Mesendoderm (in vitro differentiated cells): ENCODE results near the gene RPS4Y2.

Source experiments
- DNase-seq: peaks from one replicate; pipeline ENCODE4 v3.0.0; 2013
- H2AK5ac ChIP-seq: 2 replicates; pipeline ENCODE4 v1.6.1; 2013; ENCODE audit warnings: low read length, inconsistent platforms
- H2BK120ac ChIP-seq: 2 replicates; pipeline ENCODE4 v1.6.1; 2013; ENCODE audit warnings: low read depth, mild to moderate bottlenecking, low read length, moderate library complexity, mixed read lengths
- H2BK15ac ChIP-seq: replicated peaks from 2 replicates; pipeline ENCODE4 v1.6.1; 2013; ENCODE audit warnings: low read depth, mild to moderate bottlenecking, moderate library complexity
- H2BK5ac ChIP-seq: 2 replicates; pipeline ENCODE4 v1.6.1; 2013; ENCODE audit warnings: low read length, inconsistent platforms
- H3K18ac ChIP-seq: 2 replicates; pipeline ENCODE4 v1.6.1; 2013; ENCODE audit warnings: mild to moderate bottlenecking, low read length, mixed read lengths
- H3K23ac ChIP-seq: one replicate; pipeline ENCODE4 v1.6.1; 2013; ENCODE audit warnings: low read length
- H3K27ac ChIP-seq: 2 replicates; pipeline ENCODE4 v1.5.1; 2013; ENCODE audit warnings: low read depth, mild to moderate bottlenecking, inconsistent platforms, low read length, moderate library complexity
- H3K27me3 ChIP-seq: 2 replicates; pipeline ENCODE4 v1.6.1; 2013; ENCODE audit warnings: low read length, control low read depth, mild to moderate bottlenecking, inconsistent platforms; ENCODE audit not compliant: insufficient read depth, poor library complexity
- H3K36me3 ChIP-seq: 2 replicates; pipeline ENCODE4 v1.6.1; 2013; ENCODE audit warnings: low read length, inconsistent platforms; ENCODE audit not compliant: control insufficient read depth, insufficient read depth
- H3K4ac ChIP-seq: one replicate; pipeline ENCODE4 v1.6.1; 2013; ENCODE audit warnings: low read depth, mild to moderate bottlenecking, low read length, moderate library complexity
- H3K4me1 ChIP-seq: 2 replicates; pipeline ENCODE4 v1.6.1; 2013; ENCODE audit warnings: low read depth, low read length, inconsistent platforms; ENCODE audit not compliant: control insufficient read depth
- H3K4me2 ChIP-seq: 2 replicates; pipeline ENCODE4 v1.6.1; 2013; ENCODE audit warnings: low read length
- H3K4me3 ChIP-seq: 2 replicates; pipeline ENCODE4 v1.5.1; 2013; ENCODE audit warnings: mild to moderate bottlenecking, low read length
- H3K56ac ChIP-seq: one replicate; pipeline ENCODE4 v1.6.1; 2013; ENCODE audit warnings: low read length
- H3K79me1 ChIP-seq: 2 replicates; pipeline ENCODE4 v1.6.1; 2013; ENCODE audit warnings: low read length, inconsistent platforms
- H3K79me2 ChIP-seq: 2 replicates; pipeline ENCODE4 v1.6.1; 2013; ENCODE audit warnings: mild to moderate bottlenecking, low read length; ENCODE audit not compliant: control insufficient read depth, insufficient read depth
- H3K9ac ChIP-seq: 2 replicates; pipeline ENCODE4 v1.6.1; 2013; ENCODE audit warnings: low read length, inconsistent platforms
- H4K5ac ChIP-seq: one replicate; pipeline ENCODE4 v1.6.1; 2013; ENCODE audit warnings: low read length
- H4K8ac ChIP-seq: one replicate; pipeline ENCODE4 v1.6.1; 2013; ENCODE audit warnings: low read depth, mild to moderate bottlenecking, control low read depth, low read length, moderate library complexity
- WGBS: extraction: QIAGEN DNeasy Blood & Tissue Kit; methylation state at CpG from one replicate; pipeline ENCODE4 v1.1.7; 2013; ENCODE audit warnings: low lambda C conversion rate, missing lambda C conversion rate; ENCODE audit not compliant: insufficient coverage; ENCODE audit errors: extremely low coverage; 5-methylcytosine and 5-hydroxymethylcytosine counted together

Gene RPS4Y2

DNA sequence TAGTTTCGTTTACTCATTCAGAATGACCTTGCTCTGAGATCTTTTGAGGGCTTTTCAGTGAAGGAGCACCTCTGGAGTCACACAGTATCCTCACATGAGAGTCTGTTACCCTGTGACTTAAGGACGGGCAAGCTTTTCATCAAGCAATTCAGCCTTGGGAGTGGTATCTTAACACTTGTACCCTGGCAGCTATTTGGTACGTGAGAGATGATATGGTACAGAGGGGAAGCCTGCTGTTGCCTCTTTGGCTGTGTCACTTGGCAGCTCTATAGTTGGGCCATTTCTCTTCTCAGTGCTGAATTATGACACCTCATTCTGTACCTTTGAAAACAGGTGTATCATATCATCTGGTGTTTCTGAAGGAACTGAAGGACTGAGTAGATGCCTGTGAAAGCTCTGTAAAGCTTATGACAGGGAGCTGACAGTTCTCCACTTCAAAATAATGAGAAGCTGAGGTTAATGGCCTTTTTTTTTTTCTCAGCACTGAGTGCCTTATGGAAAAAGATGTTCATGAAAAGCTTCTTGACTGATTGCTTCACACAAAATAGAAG lies 24.3 kb downstream of the RPS4Y2 start:
- Histone ChIP-seq H2BK15ac (no peak overlapping the region), H3K23ac (no peak overlapping the region), H3K4ac (no peak overlapping the region), H3K27ac (no peak overlapping the region), H3K36me3 (no peaks in the 10 kb centered on the region), H3K4me1 (no peaks in the 10 kb centered on the region), H3K9ac (no peak overlapping the region), H4K5ac (no peak overlapping the region), H3K79me2 (no peaks in the 10 kb centered on the region), H3K56ac (no peak overlapping the region), H2BK5ac (no peak overlapping the region), H3K4me2 (no peak overlapping the region), H3K79me1 (no peaks in the 10 kb centered on the region), H3K18ac (no peak overlapping the region), H4K8ac (no peak overlapping the region), H3K4me3 (no peak overlapping the region), H2AK5ac (no peak overlapping the region), H3K27me3 (no peaks in the 10 kb centered on the region), H2BK120ac (no peak overlapping the region)
- DNase-seq, result no peak
- WGBS, result no CpG with 5 or more reads among the region's 3 CpGs

DNA sequence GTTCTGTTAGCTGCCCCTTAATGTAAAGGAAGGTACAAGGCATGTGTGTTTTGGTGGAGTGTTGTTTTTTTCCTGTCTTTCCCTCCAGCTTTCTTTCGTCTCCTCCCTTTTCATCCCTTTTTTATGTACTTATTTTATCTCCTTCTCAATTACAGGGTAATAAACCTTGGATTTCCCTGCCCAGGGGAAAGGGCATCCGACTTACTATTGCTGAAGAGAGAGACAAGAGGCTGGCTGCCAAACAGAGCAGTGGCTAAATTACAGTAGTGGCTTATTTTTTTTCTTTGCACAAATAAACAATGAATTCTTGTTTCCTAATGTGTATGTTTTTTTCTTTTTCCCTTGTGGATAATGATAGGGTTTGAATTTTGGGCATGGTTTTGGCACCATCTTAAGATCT lies 24.9 kb downstream of the RPS4Y2 start:
- H2BK15ac ChIP-seq, result no peak overlapping the region

DNA sequence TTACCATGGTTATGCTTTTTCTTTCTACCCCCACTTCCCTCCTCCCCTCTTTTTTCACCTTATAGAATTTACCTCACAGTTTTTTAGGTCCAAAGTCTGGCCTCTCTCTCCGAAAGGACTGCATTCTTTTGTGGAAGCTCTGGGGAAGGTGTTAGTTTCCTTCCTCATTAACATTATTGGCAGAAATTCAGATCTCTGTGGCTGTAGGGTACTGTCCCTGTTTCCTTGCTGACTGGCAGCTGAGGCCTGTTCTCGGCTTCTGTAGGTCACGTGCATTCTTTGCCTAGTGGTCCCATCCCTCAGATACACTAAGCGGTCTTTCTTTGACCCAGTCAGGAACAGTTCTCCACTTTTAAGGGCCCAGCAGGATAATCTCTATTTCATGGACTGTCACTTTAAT lies 25.5 kb downstream of the RPS4Y2 start:
- no peaks in the 10 kb centered on the region for H3K79me1 ChIP-seq
- H2BK120ac ChIP-seq, result no peak overlapping the region
- H2BK5ac ChIP-seq, result no peak overlapping the region
- WGBS, result no CpG with 5 or more reads among the region's 4 CpGs
- no peak overlapping the region for H4K8ac ChIP-seq
- H3K4me1 ChIP-seq, result no peaks in the 10 kb centered on the region
- no peak overlapping the region for H3K4me3 ChIP-seq
- no peak overlapping the region for H3K23ac ChIP-seq
- no peaks in the 10 kb centered on the region for H3K79me2 ChIP-seq
- H2BK15ac ChIP-seq, result no peak overlapping the region
- no peak overlapping the region for H3K4ac ChIP-seq
- H3K27ac ChIP-seq, result no peak overlapping the region
- no peak for DNase-seq
- no peak overlapping the region for H3K56ac ChIP-seq
- H3K9ac ChIP-seq, result no peak overlapping the region
- H3K4me2 ChIP-seq, result no peak overlapping the region
- no peaks in the 10 kb centered on the region for H3K36me3 ChIP-seq
- H3K27me3 ChIP-seq, result no peaks in the 10 kb centered on the region
- no peak overlapping the region for H4K5ac ChIP-seq
- H2AK5ac ChIP-seq, result no peak overlapping the region
- no peak overlapping the region for H3K18ac ChIP-seq

More for the DNA sequence above, 24.9 kb downstream of the RPS4Y2 start:
- H3K79me2 ChIP-seq, result no peaks in the 10 kb centered on the region
- no peak overlapping the region for H3K27ac ChIP-seq
- H3K23ac ChIP-seq, result no peak overlapping the region
- DNase-seq, result no peak
- no CpG with 5 or more reads among the region's 2 CpGs for WGBS
- H2BK5ac ChIP-seq, result no peak overlapping the region
- H4K8ac ChIP-seq, result no peak overlapping the region
- H3K56ac ChIP-seq, result no peak overlapping the region
- H3K27me3 ChIP-seq, result no peaks in the 10 kb centered on the region
- H3K4ac ChIP-seq, result no peak overlapping the region
- H3K4me3 ChIP-seq, result no peak overlapping the region
- H3K4me1 ChIP-seq, result no peaks in the 10 kb centered on the region
- no peaks in the 10 kb centered on the region for H3K79me1 ChIP-seq
- no peak overlapping the region for H2BK120ac ChIP-seq
- no peak overlapping the region for H4K5ac ChIP-seq
- H3K9ac ChIP-seq, result no peak overlapping the region
- H3K18ac ChIP-seq, result no peak overlapping the region
- H3K4me2 ChIP-seq, result no peak overlapping the region
- H2AK5ac ChIP-seq, result no peak overlapping the region
- H3K36me3 ChIP-seq, result no peaks in the 10 kb centered on the region

DNA sequence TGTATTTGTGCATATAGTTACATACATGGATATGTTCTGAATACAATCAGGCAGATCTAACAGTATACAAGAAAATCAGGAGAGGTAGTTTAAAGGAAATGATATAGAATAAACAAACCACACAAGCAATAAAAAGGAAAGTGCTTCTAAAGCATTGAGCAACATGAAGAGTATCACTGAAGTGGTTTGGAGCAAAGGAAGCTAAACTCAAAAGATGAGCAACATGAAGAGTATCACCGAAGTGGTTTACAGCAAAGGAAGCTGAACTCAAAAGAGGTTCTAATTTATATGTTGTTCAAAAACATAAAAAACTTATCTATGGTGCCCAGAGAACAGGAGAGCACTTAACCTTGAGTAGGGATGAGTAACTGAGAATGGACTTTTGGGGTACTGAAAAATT lies 29.1 kb downstream of the RPS4Y2 start:
- H2BK15ac ChIP-seq, result no peak overlapping the region
- H2BK120ac ChIP-seq, result no peak overlapping the region
- no peak overlapping the region for H2BK5ac ChIP-seq
- H3K56ac ChIP-seq, result no peak overlapping the region
- H2AK5ac ChIP-seq, result no peak overlapping the region
- no peak overlapping the region for H3K9ac ChIP-seq
- no peak overlapping the region for H3K4me3 ChIP-seq
- H4K8ac ChIP-seq, result no peak overlapping the region
- H3K27ac ChIP-seq, result no peak overlapping the region
- H3K27me3 ChIP-seq, result no peaks in the 10 kb centered on the region
- no peak overlapping the region for H3K23ac ChIP-seq
- no CpG with 5 or more reads among the region's 1 CpG for WGBS
- no peak overlapping the region for H4K5ac ChIP-seq
- DNase-seq, result no peak
- no peaks in the 10 kb centered on the region for H3K79me1 ChIP-seq
- H3K4ac ChIP-seq, result no peak overlapping the region
- H3K79me2 ChIP-seq, result no peaks in the 10 kb centered on the region
- H3K36me3 ChIP-seq, result no peaks in the 10 kb centered on the region
- H3K4me1 ChIP-seq, result no peaks in the 10 kb centered on the region
- H3K4me2 ChIP-seq, result no peak overlapping the region
- no peak overlapping the region for H3K18ac ChIP-seq

DNA sequence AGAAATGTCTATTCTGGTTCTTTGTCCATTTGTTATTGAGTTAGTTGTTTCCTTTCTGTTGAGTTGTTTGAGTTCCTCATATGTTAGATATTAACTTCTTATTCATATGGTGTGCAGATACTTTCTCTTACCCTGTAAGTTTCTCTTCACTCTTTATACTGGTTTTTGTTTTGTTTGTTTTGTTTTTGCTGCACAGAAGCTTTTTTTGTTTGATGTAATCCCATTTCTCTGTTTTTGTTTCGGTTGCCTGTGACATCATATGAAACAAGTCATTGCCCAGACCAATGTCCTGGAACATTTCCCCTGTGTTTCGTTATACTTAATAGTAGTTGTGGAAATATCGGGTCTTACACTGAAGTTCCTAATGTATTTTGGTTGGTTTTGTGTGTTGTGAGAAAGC lies 31.2 kb downstream of the RPS4Y2 start:
- Histone ChIP-seq H3K27ac (no peak overlapping the region), H3K4me2 (no peak overlapping the region), H3K56ac (no peak overlapping the region), H2AK5ac (no peak overlapping the region), H3K4me1 (no peaks in the 10 kb centered on the region), H2BK5ac (no peak overlapping the region), H3K36me3 (no peaks in the 10 kb centered on the region), H3K18ac (no peak overlapping the region), H3K79me2 (no peaks in the 10 kb centered on the region), H3K9ac (no peak overlapping the region), H3K23ac (no peak overlapping the region), H4K5ac (no peak overlapping the region), H3K79me1 (no peaks in the 10 kb centered on the region), H3K4ac (no peak overlapping the region), H3K27me3 (no peaks in the 10 kb centered on the region), H2BK15ac (no peak overlapping the region), H4K8ac (no peak overlapping the region), H2BK120ac (no peak overlapping the region), H3K4me3 (no peak overlapping the region)
- no peak for DNase-seq
- no CpG with 5 or more reads among the region's 3 CpGs for WGBS

DNA sequence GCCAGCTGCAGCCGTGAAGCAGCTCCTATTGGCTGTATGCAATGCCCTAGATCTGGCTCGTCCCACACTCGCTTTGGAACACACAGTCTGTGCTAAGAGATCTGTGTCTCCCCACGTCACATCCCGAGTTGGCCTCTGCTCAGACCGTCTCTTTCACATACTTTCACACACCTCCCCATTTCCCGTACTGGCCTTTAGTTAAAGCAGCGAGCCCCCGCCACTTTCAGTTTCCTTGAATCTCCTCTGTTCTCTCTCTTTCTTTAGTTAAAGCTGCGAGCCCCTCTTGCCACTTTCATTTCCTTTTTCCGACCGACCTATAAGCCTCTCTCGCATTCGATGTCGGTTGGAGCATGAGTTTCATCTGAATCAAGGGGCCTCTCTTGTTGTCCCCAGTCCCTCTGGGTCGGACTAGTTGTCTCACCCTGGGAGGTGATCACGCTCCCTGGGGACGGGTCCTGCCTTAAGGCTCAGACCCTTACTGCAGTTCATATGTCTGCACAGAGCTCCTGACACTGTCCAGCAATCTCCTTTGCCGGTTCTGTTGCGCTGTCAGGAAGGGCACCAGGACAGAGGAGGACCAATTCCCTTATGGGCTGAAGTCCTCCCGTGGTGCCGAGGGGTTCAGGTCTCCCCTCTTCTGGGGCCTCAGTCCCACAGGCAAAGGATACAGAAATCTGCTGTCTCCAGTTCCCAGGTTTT lies 42.6 kb downstream of the RPS4Y2 start:
- Histone ChIP-seq H3K4me3 (no peak overlapping the region), H3K23ac (no peak overlapping the region), H3K27ac (no peak overlapping the region), H3K18ac (no peak overlapping the region), H2BK5ac (no peak overlapping the region), H3K4me1 (no peaks in the 10 kb centered on the region), H4K5ac (no peak overlapping the region), H3K9ac (no peak overlapping the region), H2AK5ac (no peak overlapping the region), H3K4me2 (no peak overlapping the region), H3K56ac (no peak overlapping the region), H2BK120ac (no peak overlapping the region), H3K36me3 (no peaks in the 10 kb centered on the region), H4K8ac (no peak overlapping the region), H2BK15ac (no peak overlapping the region), H3K79me1 (no peaks in the 10 kb centered on the region), H3K79me2 (no peaks in the 10 kb centered on the region), H3K27me3 (no peaks in the 10 kb centered on the region), H3K4ac (no peak overlapping the region)
- no peak for DNase-seq
- no CpG with 5 or more reads among the region's 22 CpGs for WGBS
